ENCODE data around the gene ARAP2. TPM values are rescaled to one million over a fixed set of nuclear protein-coding genes. Genes with fewer than 3 reads are reported as not detected.

The ARAP2 gene
- total RNA-seq, 1 donor: 3.6 TPM

DNA sequence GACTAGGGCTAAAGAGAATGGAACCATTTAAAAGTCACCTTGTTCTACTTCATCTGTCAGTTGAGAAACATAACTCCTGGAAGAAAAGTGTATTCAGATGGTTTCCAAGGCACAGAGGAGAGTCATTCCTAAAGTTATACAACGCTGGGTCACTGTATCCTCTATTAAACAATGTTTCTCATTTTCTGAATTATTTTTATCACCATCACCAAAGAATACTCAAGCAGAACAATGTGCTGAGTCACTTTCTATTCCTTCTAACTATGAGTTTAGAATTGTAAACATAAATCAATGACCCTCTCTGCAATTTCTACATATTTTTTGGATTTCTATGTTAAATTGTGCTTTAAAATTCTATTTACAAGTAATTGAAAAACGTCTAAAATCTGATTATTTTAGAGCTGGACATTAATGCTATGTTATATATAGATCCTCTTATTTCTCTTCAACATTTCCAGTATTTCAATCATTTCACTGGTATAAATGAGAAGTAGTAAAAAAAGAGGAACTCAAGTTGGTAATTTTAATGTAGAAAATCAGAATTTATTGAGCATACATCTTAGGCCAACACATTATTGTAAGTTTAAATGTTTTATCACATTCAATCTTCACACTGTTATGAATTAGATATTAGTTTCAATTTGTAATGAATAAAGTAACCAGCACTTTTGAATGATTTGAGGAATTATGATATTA lies 44.6 kb upstream of the ARAP2 start:
- H3K4me3 ChIP-seq (ENCODE audit: insufficient read depth, low read length): no peak overlapping the region

DNA sequence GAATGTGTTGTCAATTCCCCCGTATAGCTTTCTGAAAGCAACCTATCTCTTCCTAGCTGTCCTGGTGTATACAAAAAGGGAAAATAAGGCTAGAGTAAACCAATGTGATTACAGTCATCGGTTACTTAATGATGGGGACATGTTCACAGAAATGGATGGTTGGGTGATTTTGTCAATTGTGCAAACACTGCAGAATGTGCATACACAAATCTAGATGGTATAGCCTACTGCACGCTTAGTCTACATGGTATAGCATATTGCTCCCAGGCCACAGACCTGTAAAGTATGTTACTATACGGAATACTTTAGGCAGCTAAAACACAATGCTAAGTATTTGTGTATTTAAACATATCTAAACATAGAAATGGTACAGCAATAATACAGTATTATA lies 42.2 kb upstream of the ARAP2 start:
- Histone ChIP-seq H3K4me1 (ENCODE audit: insufficient read depth, low read length) (no peaks in the 10 kb centered on the region), H3K4me2 (ENCODE audit: insufficient read depth, low read length) (no peak overlapping the region), H3K27me3 (ENCODE audit: insufficient read depth, low read length) (no peaks in the 10 kb centered on the region), H3K27ac (ENCODE audit: low read depth, low read length) (no peak overlapping the region), H3K79me2 (ENCODE audit: insufficient read depth, low read length) (no peaks in the 10 kb centered on the region), H3K9me3 (ENCODE audit: low read depth, low read length) (no peaks in the 10 kb centered on the region), H2AFZ (ENCODE audit: low read length) (no peak overlapping the region), H3K36me3 (ENCODE audit: insufficient read depth, low read length) (no peaks in the 10 kb centered on the region), H3K4me3 (ENCODE audit: insufficient read depth, low read length) (no peak overlapping the region), H4K20me1 (ENCODE audit: insufficient read depth, low read length) (no peaks in the 10 kb centered on the region)
- DNase-seq (ENCODE audit: insufficient read length, low spot score, missing footprints): no peak
- TF ChIP-seq CTCF (IDR thresholded peaks at IDR 0.05; ENCODE audit: extremely low read depth, low read depth, low read length): no peak

More for the DNA sequence above, 44.6 kb upstream of the ARAP2 start:
- Histone ChIP-seq H3K79me2 (ENCODE audit: insufficient read depth, low read length) (no peaks in the 10 kb centered on the region), H3K4me1 (ENCODE audit: insufficient read depth, low read length) (no peaks in the 10 kb centered on the region), H4K20me1 (ENCODE audit: insufficient read depth, low read length) (no peaks in the 10 kb centered on the region), H3K36me3 (ENCODE audit: insufficient read depth, low read length) (no peaks in the 10 kb centered on the region), H3K27me3 (ENCODE audit: insufficient read depth, low read length) (no peaks in the 10 kb centered on the region), H3K9me3 (ENCODE audit: low read depth, low read length) (no peaks in the 10 kb centered on the region), H2AFZ (ENCODE audit: low read length) (no peak overlapping the region), H3K27ac (ENCODE audit: low read depth, low read length) (no peak overlapping the region), H3K4me2 (ENCODE audit: insufficient read depth, low read length) (no peak overlapping the region)
- no peak for TF ChIP-seq CTCF (IDR thresholded peaks at IDR 0.05; ENCODE audit: extremely low read depth, low read depth, low read length)
- peak; percentile 11 for DNase-seq (ENCODE audit: insufficient read length, low spot score, missing footprints)

- Histone ChIP-seq H3K36me3 (ENCODE audit: insufficient read depth, low read length) (no peaks in the 10 kb centered on the region), H3K79me2 (ENCODE audit: insufficient read depth, low read length) (no peaks in the 10 kb centered on the region), H3K4me1 (ENCODE audit: insufficient read depth, low read length) (no peaks in the 10 kb centered on the region), H3K4me2 (ENCODE audit: insufficient read depth, low read length) (no peak overlapping the region), H4K20me1 (ENCODE audit: insufficient read depth, low read length) (no peaks in the 10 kb centered on the region), H3K4me3 (ENCODE audit: insufficient read depth, low read length) (no peak overlapping the region), H3K27me3 (ENCODE audit: insufficient read depth, low read length) (no peaks in the 10 kb centered on the region), H3K9me3 (ENCODE audit: low read depth, low read length) (no peaks in the 10 kb centered on the region), H3K27ac (ENCODE audit: low read depth, low read length) (no peak overlapping the region), H2AFZ (ENCODE audit: low read length) (no peak overlapping the region)
- no peak for TF ChIP-seq CTCF (IDR thresholded peaks at IDR 0.05; ENCODE audit: extremely low read depth, low read depth, low read length)
- DNase-seq (ENCODE audit: insufficient read length, low spot score, missing footprints): no peak
Observed at GRCh38 chr4:36285784-36286480, 41.6 kb upstream of the ARAP2 start.

DNA sequence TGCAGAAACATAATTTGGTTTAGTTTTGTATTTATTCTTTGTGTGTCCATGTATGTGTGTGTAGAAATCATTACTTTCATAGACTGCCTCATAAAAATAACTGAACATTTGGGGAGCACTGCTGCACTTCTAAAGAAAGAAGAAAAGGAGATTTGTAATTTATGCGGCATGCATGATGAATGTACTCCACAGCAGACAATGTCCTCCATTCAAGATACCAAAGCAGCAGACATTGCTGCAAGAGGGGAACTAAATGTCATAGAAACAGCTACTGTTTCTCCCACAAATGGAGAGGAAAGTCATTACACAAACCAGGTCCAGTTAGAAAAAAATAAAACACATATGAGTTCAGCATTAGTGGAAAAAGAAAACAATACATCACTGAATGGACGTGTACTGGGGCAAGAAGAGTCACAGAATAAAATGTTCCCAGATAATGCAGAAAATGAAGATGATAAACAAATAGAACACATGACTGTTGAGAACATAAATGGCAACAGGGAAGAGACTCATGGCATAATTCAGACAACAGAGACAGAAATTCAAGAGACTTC lies 39.7 kb upstream of the ARAP2 start:
- H4K20me1 ChIP-seq (ENCODE audit: insufficient read depth, low read length): no peaks in the 10 kb centered on the region
- TF ChIP-seq CTCF (IDR thresholded peaks at IDR 0.05; ENCODE audit: extremely low read depth, low read depth, low read length): no peak
- H3K9me3 ChIP-seq (ENCODE audit: low read depth, low read length): no peaks in the 10 kb centered on the region
- no peak overlapping the region for H3K4me2 ChIP-seq (ENCODE audit: insufficient read depth, low read length)
- H3K79me2 ChIP-seq (ENCODE audit: insufficient read depth, low read length): no peaks in the 10 kb centered on the region
- no peak for DNase-seq (ENCODE audit: insufficient read length, low spot score, missing footprints)
- no peak overlapping the region for H2AFZ ChIP-seq (ENCODE audit: low read length)
- H3K4me1 ChIP-seq (ENCODE audit: insufficient read depth, low read length): no peaks in the 10 kb centered on the region
- no peak overlapping the region for H3K27ac ChIP-seq (ENCODE audit: low read depth, low read length)
- no peaks in the 10 kb centered on the region for H3K36me3 ChIP-seq (ENCODE audit: insufficient read depth, low read length)
- H3K27me3 ChIP-seq (ENCODE audit: insufficient read depth, low read length): no peaks in the 10 kb centered on the region
- H3K4me3 ChIP-seq (ENCODE audit: insufficient read depth, low read length): no peak overlapping the region
